NCI-H82 treated with DMSO at 0.1 percent for 48 hours (cell line): ENCODE measurements around the gene SAMD14.

Experiments used
- DNase-seq: peaks from one replicate; lab custom pipeline; 2025; ENCODE audit not compliant: unreplicated experiment; lab: John Stamatoyannopoulos, UW

SAMD14 gene

DNA sequence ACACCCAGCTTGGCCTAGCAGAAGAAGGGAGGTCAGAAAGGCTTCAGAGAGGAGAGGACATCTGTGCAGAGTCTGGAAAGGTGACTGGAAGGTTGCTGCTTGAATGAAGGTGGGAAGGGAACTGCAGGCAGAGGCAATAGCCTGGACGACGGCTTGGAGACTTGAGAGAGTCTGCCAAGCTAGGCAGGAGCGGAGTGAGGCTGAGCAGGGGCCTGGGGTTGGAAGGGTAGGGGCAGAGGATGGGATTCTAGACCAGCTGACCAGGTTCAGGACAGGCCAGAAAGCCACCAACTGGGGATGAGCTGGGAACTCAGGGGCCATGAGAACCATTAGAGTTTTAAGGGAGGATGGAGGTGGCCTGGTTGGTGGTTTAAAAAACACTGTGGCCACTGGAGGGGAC lies 35.5 kb upstream of the SAMD14 start:
- DNase-seq = no peak

DNA sequence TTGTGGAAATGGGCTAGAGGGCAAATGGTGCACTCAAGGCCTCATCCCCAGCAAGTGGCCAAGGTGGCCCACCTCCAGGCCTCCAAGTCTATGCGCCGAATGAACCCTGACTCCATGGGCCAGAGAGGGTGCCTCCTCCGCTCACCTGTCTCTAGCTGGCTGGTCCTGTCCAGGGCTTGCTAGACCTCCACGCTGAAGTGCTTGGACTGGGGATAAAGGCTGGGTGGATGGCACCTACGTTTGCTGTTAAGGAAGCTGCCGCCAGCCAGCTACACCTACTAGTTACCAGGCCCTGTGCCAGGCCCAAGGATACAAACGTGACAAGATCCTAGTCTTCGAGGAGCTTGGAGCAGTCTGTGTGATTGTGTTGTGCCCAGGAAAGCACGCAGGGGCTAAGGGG lies 35.1 kb upstream of the SAMD14 start:
- DNase-seq = no peak

DNA sequence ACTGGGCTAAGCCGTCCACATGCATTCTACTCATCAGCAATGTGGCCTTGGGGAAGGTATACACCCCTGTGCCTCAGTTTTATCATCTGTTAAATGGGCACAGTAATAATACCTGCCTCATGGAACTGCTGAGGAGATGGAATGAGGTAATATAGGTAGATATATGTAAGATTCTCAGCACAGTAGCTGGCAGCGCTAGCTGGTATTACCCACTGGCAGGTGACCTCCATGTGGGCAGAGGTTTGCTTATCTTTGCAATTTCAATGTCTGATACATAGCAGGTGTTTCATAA lies 34.7 kb upstream of the SAMD14 start:
- DNase-seq = no peak

DNA sequence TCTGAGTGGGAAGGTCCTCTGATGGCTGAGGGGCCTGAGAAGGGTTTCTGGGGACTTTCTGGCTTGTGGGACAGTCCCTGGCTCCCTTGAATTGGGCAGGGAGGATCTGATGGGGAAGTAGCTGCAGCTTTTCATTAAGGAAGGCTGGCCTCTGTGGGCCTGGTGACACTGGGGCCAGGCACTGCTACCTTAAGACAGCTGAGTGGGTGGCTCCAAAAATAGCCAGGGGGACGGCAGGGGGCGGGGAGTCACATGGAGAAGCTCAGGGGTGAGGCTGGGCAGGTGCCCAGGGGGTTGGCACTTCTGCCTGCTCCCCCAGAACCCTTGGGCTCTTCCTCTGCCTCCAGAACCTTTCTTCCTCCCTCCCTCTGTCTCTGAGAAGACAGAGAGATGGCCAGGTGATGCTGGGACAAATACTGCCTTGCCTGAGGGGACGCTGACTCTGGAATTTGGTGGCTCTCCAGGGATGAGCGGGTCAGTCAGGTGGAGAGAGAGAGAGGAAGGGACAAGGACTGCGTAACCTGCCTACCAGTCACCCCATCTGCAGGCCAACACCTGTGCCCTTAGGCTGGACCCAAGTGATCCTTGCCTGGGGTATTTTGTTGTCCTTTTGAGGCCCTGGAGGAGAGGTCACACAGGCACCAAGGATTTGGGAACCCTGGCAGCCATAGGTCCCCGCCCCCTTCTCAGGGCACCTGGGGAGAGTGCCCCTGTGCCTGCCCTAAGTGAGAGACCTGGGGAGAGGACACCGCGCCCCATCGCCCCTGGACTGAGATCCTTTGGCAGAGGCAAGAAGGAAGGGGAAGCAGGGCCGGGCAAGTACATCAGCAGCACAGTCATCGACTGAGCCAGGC lies 34.1 kb upstream of the SAMD14 start:
- DNase-seq = no peak

DNA sequence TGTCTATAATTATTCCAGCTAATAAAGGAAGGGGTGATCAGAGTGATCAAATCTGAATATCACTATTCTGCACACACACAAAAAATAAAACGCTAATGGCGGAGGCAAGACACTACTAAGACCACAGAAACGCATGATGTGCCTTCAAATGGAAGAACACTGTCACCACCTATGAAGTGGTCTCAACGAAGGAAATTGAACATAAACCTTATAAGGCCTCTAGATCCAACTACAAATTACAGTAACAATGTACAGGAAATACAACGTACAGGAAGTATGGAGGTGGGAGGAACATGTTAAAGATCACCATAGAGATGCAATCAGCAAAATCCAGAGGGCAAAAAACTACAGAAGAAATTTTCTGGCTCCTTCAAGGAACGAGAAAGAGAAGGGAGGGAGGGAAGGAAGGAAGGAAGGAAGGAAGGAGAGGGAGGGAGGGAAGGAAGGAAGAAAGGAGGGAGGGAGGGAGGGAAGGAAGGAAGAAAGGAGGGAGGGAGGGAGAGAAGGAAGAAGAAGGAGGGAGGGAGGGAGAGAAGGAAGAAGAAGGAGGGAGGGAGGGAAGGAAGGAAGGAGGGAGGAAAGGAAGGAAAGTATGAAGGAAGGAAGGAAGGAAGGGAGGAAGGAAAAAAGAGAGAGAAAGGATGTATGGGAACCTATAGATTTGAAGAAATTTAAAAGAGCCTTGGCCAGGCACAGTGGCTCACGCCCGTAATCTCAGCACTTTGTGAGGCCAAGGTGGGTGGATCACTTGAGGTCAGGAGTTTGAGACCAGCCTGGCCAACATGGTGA lies 32.7 kb upstream of the SAMD14 start:
- no peak for DNase-seq

DNA sequence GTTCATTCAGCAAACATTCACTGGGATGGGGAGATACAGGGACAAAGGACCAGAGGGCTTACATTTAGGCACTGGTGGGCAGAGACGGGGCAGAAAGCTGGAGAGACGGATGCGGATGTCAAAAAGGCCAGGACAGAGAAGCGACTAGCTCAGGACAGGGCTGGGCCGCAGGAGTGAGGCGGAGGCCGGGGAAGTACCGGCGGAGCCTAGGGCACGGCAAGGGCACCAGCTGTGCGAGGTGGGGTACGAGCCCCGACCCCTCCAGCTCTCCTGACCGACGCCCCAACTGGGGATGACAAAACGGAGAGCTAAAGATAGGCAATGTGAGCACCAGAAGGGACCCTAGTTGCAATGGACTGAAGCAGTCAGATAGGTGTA lies 31.9 kb upstream of the SAMD14 start:
- no peak for DNase-seq

DNA sequence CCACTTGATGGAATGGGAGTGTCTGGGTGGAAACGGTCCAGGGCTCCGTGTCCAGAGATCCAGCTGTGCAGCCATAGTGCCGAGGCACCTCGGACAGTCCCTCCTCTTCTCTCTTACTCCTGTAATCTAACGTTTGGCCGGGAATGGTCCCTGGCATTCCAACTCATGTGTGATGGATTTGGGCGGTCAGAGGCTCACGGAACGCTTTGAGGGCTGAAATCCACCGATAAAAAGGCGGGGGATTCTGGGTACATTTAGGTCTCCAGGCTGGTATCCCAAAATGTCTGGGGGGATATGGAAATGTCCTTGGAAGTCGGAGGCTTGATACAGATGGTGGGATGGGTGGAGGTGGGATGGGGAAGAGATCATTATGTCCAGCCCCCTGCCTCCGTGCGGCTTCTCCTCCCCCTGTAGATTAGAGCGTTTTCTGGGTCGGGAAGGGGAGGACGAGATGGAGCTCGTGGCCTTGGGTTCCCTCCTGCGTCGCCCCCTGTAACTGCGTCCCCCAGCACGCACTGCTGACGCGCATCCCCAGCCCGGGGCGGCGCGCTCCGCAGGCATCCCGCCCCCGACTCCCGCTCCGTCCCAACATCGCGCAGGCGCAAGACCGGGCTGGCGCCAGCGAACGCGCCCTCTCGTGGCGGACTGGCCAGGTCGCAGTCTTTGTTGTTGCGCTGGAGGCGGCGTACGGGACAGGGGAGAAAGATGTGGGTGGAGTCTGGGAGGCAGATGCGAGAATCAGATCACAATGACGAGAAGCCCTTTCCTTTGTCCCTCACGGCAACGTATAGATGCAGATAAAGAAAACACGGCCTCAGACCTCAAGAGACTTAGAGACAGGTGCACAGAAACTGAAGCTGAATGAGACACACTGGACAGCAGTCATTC lies 31.3 kb upstream of the SAMD14 start:
- DNase-seq = peak; percentile 76

DNA sequence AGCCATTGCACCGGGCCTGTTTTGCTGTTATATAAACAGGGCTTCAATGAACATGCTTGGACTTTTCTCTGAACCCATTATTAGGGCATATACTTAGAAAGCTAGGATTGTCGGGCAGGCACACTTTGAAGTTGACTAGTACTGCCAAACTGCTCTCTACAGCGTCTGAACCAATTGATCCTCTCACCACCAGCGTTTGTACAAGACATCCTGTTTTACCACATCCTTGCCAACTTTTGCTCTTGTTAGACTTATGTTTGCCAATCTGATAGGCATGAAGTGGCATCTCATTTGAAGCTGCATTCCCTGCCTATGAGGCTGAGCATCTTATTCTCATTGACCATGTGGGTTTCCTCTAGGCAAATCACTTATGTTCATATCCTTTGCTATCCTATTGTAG lies 27.9 kb upstream of the SAMD14 start:
- no peak for DNase-seq

DNA sequence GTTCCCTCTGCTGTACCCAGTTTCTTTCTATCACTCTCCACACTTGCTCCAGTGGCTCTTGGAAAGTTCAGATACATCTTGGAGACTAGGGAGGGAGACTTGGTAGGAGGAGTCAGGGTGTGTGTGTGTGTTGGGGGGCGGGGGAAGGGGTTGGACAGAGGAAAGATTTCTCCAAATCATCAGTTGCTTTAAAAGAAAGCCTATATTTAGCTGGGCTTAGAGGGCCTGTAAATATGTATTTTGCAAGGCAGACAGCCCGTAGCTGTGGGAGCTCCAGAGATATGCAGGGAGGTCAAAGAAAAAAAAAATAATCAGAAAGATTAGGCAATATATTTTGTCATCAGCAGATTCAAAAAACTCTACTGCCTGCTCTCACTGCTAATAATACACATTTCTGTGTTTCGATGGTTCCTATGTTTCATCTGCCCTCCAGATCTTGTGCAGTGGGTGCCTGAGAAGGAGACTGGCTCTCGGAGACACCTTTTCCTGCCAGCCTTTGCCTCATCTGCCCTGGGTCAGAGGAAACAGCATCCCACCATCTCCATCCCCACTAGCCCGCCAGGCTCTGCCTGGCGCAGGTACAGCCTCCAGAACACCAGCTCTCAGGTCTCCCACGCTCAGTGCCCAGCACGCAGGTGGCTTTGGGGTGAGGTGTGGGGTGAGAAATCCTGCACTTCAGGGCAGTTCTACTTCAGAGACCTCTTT lies 25.3 kb upstream of the SAMD14 start:
- no peak for DNase-seq

DNA sequence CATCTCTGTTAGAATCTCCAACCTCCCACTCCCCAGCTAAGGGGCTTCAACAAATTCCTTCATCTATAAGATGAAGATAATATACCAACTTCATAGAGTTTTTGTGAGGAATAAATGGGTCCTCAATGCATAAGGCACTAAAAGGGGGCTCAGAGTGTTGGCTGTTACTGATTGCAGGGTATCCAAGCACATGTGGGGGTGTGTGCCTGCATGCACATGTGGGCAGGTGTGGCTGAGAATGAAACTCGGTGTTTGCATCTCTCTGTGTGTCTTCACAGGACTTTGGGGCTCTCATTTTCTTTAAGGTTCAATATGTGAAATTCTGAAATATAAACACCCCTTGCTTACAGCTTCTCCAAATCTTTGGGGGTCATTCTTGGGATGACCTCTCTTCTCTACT lies 24.6 kb upstream of the SAMD14 start:
- DNase-seq = no peak

DNA sequence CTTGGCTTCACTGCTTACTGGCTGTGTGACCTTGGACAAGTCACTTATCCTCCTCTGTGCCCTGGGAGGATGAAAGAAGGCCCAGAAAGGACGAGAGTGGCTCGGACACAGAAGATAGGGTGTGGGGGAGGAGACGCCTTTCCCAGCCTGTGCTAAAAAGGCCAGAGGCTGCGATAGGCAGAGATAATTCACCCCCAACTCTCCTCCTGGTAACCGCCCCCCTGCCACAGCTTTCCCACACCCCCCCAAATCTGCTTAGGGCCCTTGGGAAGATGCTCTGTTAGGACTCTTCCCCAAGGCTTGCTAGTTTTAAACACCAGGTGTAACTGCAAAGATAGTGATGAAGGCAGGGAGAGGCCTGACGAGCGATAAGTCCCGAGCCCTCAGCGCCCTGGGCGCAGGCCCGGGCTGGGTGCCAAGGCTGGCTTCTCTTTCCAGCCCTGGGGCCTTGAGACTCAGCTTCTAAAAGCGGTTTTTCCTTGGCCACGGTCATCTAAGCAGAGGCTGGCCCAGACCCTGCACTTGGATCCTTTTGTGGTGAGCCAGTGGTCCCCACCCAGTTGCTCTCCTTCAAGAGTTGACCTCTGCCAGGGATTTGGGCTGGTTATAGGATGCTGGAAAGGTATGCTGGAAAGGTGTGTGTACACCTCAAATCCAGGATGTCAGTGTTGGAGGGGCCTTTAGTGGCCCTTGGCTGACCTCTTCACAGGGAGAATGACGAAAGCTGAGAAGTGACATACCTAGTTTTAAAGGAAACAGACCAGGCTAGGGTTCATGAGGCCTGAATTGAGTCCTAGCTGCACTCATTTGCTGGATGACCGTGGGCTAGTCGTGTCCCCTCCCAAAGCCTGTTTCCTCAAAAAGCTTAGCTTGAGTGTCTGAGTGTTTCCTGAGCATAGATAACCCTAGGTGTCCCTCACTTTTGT lies 24.0 kb upstream of the SAMD14 start:
- no peak for DNase-seq

DNA sequence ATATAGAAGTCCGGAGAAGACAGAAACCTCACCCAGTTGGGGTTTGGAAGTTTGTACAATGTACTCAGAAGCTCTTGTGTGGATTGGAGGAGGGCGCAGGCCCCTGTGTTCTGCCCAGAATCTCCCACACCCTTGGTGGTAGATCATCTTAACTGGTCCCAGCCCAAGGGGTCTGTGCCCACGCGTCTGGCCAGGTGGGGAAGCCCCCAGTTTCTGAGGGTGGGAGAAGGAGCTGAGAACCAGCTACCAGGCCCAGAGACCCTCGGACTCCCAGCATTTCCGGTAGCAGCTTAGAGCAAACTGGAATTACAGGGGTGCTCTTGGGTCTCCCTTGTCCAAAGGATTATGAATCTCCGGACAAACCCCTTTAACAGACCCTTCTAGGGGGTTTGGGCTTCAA lies 22.8 kb upstream of the SAMD14 start:
- no peak for DNase-seq

DNA sequence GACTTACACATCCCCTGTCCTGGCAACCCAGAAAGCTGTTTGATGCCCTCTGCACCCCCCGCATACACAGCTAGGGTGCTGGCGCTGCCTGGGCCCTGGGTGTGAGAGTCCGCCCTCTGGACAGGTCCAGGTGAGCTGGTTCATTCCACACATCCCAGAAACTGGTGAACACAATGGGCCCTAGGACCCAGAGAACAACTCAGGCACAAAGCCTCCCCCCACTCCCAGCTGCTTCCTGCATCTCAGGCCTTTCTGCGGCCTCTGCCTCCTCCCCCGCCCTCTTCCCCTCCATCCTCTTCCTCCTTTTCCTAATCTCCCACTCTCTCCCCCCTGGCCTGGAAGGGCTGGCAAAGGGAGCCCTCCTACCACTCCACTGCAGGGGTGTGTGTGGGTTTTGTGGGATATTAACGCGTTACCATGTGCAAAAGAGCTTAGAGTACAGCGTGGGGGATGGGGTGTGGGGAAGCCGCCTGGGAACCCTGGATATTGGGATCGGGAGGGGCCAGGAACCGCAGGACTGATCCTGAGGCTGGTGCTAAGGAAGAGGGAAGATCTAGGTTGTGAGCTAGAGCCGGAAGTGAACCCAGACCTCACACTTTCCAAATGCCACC lies 22.1 kb upstream of the SAMD14 start:
- peak; percentile 91 for DNase-seq

DNA sequence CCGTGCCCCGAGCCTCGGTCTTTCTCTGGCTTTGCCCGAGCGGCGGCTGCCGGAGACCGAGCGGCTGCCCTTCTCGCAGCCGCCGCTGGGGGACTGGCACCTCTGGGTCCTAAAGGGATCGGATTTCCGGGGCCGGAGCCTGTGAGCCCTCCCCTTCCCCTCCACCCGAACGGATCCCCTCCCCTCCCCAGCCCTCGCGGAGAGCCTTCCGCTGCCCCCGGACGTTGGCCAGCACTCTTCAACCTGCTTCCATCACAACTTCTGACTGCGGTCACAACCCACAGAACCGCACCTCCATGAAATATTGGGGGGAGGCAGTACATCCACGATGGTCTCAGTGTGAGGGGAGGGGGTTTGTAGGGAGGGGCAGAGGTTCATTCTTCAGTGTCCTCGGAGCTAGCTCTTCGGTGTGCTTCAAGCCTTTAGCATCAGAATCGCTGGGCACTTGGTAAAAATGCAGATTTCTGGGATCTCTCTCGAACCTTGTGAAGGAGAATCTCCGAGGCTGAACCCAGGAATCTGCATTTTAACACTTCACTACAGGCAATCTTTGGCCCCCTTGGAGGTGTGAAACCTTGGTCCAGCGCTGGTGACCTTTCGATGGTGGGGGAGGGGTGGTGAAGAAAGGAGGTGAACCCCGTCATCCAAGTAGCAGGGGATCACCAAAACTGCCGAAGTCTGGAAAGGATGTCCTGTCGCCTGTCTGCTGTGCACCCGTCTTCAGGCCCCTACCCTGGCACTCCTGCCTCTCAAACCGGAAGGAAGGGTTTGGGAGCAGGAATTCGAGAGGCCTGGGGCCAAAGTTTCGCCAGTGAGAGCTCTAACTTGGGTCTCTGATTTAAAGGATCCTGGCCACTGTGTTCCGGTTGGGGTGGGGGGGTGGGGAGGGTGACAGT lies 21.3 kb upstream of the SAMD14 start:
- DNase-seq = peak; percentile 59

DNA sequence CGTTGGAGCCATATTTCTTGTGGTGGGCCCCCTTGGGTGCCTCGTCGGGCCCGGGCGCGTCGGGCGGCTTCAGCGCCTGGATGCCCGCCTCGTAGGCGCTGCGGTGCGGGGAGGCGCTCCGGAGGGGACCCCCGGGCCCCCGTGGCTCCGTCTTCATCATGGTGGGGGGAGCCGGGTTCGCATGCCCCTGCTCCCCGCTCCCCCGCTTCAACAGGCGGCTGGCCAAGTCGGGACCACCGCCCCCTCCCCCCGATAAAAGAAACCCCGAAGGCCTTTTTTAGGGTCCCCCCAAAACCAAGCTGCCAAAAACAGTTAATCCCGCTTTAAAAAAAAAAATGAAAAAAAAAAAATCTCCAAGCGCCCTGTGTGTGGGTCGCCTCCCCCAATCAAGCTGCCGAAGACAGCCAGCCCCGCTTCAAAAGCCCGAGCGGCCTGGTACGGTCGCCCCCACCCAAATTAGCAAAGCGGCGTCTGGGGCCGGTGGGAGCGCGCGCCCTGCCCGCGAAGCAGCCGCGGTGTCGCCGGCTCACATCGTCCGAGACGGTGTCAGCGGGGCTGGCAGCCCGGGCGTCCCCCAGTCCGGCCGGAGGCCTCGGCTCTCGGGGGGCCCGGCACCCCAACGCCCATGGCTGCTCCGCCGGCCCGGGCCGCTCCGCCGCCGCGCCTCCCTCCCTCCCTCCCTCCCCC lies 20.5 kb upstream of the SAMD14 start, which contains the start of gene PPP1R9B:
PPP1R9B (minus strand) TSS at position 324 of the 687 bp plus-strand sequence; CDS start at position 160, 164 bp downstream.
- DNase-seq = no peak

DNA sequence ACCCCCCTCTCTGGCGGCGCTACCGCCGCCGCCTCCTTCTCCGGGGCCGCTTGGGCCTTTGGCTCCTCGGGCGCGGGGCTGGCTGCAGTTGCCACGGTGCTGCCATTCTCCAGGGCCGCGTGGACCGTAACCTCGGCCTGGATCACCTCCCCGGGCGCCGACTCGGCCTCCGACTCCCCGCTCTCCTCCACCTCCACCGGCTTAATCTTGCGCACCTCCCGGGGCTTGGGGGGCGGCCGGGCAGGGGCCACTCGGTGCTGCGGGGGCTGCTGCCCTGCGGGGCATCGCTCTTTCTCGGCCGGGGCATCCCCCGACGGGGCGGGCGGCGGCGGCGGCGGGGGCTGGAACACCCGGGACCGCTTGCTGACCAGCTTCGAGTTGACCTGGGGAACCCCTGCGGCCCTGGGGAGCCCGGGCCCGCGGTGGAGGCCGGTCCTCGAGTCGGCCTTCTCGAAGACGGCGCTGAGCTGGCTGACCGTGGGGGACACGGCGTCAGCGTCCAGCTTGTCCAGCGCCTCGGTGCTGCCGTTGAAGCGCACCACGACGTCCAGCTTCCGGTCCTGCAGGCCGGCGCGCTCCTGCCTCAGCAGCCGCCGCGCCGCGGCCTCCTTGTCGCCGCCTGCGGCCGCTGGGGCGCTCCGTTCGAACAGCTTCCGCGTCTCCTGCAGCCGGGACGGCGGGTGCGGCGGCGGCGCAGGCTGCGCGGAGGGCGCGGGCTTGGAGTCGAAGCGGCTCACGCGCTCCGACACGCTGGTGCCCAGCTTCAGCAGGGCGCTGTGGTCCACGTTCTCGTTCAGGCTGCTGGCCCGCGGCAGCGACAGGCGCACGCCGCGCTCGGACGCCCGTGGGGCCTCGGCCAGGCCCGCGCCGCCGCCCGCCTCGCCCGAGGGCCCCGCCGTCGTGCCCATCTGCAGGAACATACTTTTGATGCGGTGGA lies 19.7 kb upstream of the SAMD14 start:
- DNase-seq = no peak

DNA sequence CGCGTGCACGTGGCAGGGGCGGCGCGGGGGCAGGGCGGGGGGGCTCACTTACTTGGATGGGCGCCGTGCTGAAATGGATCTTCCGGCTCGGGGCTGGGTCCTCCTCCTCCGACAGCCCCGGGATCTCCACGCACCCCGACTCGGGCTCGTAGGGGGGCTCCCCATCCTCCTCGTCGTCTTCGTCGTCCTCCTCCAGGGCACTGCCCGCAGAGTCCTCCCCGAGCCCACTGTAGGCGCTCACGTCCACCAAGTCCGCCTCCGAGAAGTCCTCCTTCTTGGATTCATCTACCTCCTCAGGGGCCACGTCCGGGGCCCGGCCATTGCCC lies 19.1 kb upstream of the SAMD14 start:
- no peak for DNase-seq
